HEK293 (cell line): Measurements from ENCODE around the gene REEP2.

Source experiments
- REST ChIP-seq: fragments of 450-650 bp; formaldehyde crosslinking; IDR thresholded peaks from 2 replicates; pipeline ENCODE4 v1.5.1; 2016; ENCODE audit warnings: missing biosample characterization, missing genetic modification characterization
- SP2 ChIP-seq: fragments of 450-650 bp; formaldehyde crosslinking; IDR thresholded peaks from 2 replicates; pipeline ENCODE4 v1.5.1; 2016; ENCODE audit warnings: missing biosample characterization, missing genetic modification characterization
- ZNF292 ChIP-seq: fragments of 450-650 bp; formaldehyde crosslinking; IDR thresholded peaks from 2 replicates; pipeline ENCODE4 v1.5.1; 2016; ENCODE audit warnings: low read depth, missing biosample characterization, missing genetic modification characterization, borderline replicate concordance
- ZNF624 ChIP-seq: fragments of 450-650 bp; formaldehyde crosslinking; IDR thresholded peaks from 2 replicates; pipeline ENCODE4 v1.5.1; 2017; ENCODE audit warnings: missing biosample characterization, missing genetic modification characterization
- ZSCAN5A ChIP-seq: fragments of 450-650 bp; formaldehyde crosslinking; IDR thresholded peaks from 2 replicates; pipeline ENCODE4 v1.5.1; 2016; ENCODE audit warnings: missing biosample characterization, missing genetic modification characterization
- TF ChIP-seq, protein P1 (sequence below): fragments of 450-650 bp; formaldehyde crosslinking; IDR thresholded peaks from 2 replicates; pipeline ENCODE4 v1.5.1; 2016; ENCODE audit warnings: missing biosample characterization, missing genetic modification characterization

DNA sequence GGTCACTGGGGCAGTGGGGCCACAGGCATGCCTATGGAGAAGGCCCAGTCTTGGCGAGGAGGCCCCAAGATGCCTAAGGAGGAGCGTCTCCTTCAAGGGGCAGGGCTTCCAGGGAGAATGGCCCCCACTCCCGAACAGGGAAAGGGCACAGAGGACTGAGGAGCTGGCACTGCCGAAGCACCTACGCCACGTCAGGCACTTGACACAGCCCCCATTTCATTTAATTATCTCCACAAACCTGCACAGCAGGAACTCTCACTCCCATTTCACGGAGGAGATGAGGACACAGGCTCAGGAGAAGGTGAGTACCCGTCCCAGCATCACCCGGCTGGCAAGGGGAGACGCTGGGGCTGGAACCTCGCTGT, 52.4 kb downstream of the REEP2 start:
- TF ChIP-seq ZNF292 (tag by site-specific recombination), result no peak
- TF ChIP-seq, protein P1, sequence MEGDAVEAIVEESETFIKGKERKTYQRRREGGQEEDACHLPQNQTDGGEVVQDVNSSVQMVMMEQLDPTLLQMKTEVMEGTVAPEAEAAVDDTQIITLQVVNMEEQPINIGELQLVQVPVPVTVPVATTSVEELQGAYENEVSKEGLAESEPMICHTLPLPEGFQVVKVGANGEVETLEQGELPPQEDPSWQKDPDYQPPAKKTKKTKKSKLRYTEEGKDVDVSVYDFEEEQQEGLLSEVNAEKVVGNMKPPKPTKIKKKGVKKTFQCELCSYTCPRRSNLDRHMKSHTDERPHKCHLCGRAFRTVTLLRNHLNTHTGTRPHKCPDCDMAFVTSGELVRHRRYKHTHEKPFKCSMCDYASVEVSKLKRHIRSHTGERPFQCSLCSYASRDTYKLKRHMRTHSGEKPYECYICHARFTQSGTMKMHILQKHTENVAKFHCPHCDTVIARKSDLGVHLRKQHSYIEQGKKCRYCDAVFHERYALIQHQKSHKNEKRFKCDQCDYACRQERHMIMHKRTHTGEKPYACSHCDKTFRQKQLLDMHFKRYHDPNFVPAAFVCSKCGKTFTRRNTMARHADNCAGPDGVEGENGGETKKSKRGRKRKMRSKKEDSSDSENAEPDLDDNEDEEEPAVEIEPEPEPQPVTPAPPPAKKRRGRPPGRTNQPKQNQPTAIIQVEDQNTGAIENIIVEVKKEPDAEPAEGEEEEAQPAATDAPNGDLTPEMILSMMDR (tag by site-specific recombination), result no peak
- no peak for TF ChIP-seq ZSCAN5A (tag by site-specific recombination)
- TF ChIP-seq ZNF624 (tag by site-specific recombination), result no peak
- TF ChIP-seq REST, result no peak
- no peak for TF ChIP-seq SP2 (tag by site-specific recombination)
